Type B pancreatic cell (in vitro differentiated cells): ENCODE data around the gene MMS22L. TPM values are rescaled to one million over a fixed set of nuclear protein-coding genes. Genes with fewer than 3 reads are reported as not detected.
A peak's percentile ranks its signal among the peaks of the same experiment; 100 is the strongest.

Source experiments
- DNase-seq: peaks from one replicate; pipeline ENCODE4 v3.0.0; 2021; ENCODE audit warnings: mixed read lengths; ENCODE audit not compliant: unreplicated experiment; ENCODE audit errors: extremely low spot score
- H3K27ac Mint-ChIP-seq: 2 replicates; pipeline ENCODE4 v1.8.0; 2021; ENCODE audit warnings: mild to moderate bottlenecking, mixed read lengths
- H3K27me3 Mint-ChIP-seq: 2 replicates; pipeline ENCODE4 v1.8.0; 2021; ENCODE audit warnings: mixed read lengths
- H3K36me3 Mint-ChIP-seq: 2 replicates; pipeline ENCODE4 v1.8.0; 2021; ENCODE audit warnings: mixed read lengths
- H3K4me1 Mint-ChIP-seq: one replicate; pipeline ENCODE4 v1.8.0; 2021; ENCODE audit warnings: mixed read lengths; ENCODE audit not compliant: unreplicated experiment
- H3K4me3 Mint-ChIP-seq: 2 replicates; pipeline ENCODE4 v1.8.0; 2021; ENCODE audit warnings: mild to moderate bottlenecking, mixed read lengths
- H3K9me3 Mint-ChIP-seq: 2 replicates; pipeline ENCODE4 v1.8.0; 2021; ENCODE audit warnings: mixed read lengths
- CTCF ChIP-seq: fragments of 200-600 bp; sonication (generic); conservative IDR thresholded peaks from 2 replicates; pipeline ENCODE4 v1.5.0; 2021; ENCODE audit warnings: antibody characterized with exemption, mild to moderate bottlenecking
- total RNA-seq: library from RNA; stranded (reverse); gene quantifications from 2 replicates; pipeline ENCODE4 v1.2.1, GENCODE V29; 2021; ENCODE audit warnings: low replicate concordance

MMS22L gene
- total RNA-seq, 1 donor from 2014 or later: 40.3 TPM

- no peak for DNase-seq
- peaks cover 20% of the 10 kb centered on the region for H3K36me3 Mint-ChIP-seq
- no peak for TF ChIP-seq CTCF
- peak overlapping the region; percentile 92 for H3K27ac Mint-ChIP-seq
- H3K9me3 Mint-ChIP-seq: no peaks in the 10 kb centered on the region
- H3K27me3 Mint-ChIP-seq: no peaks in the 10 kb centered on the region
- peaks cover 14% of the 10 kb centered on the region for H3K4me1 Mint-ChIP-seq
- H3K4me3 Mint-ChIP-seq: peak overlapping the region; percentile 98
Measured at GRCh38 chr6:97280766-97281165, 2.2 kb downstream of the MMS22L start.

- peaks cover 31% of the 10 kb centered on the region for H3K36me3 Mint-ChIP-seq
- no peak for DNase-seq
- no peak overlapping the region for H3K4me3 Mint-ChIP-seq
- no peaks in the 10 kb centered on the region for H3K27me3 Mint-ChIP-seq
- peaks cover 6% of the 10 kb centered on the region for H3K4me1 Mint-ChIP-seq
- no peaks in the 10 kb centered on the region for H3K9me3 Mint-ChIP-seq
- H3K27ac Mint-ChIP-seq: peak overlapping the region; percentile 5
- no peak for TF ChIP-seq CTCF
Measured at GRCh38 chr6:97275804-97276203, 7.2 kb downstream of the MMS22L start.

- no peak overlapping the region for H3K27ac Mint-ChIP-seq
- H3K27me3 Mint-ChIP-seq: no peaks in the 10 kb centered on the region
- no peaks in the 10 kb centered on the region for H3K4me1 Mint-ChIP-seq
- no peak for DNase-seq
- TF ChIP-seq CTCF: no peak
- H3K36me3 Mint-ChIP-seq: peaks cover 37% of the 10 kb centered on the region
- H3K4me3 Mint-ChIP-seq: no peak overlapping the region
- no peaks in the 10 kb centered on the region for H3K9me3 Mint-ChIP-seq
Measured at GRCh38 chr6:97269821-97270220, 13.2 kb downstream of the MMS22L start.

GRCh38 chr6:97262676-97263075 lies 20.3 kb downstream of the MMS22L start:
- Mint-ChIP-seq H3K4me1 (no peaks in the 10 kb centered on the region), H3K27ac (no peak overlapping the region), H3K27me3 (no peaks in the 10 kb centered on the region), H3K9me3 (no peaks in the 10 kb centered on the region), H3K36me3 (peaks cover 44% of the 10 kb centered on the region), H3K4me3 (no peak overlapping the region)
- DNase-seq: no peak
- no peak for TF ChIP-seq CTCF

GRCh38 chr6:97246842-97247241 lies 36.2 kb downstream of the MMS22L start:
- DNase-seq: no peak
- Mint-ChIP-seq H3K9me3 (peaks cover 5% of the 10 kb centered on the region), H3K27ac (no peak overlapping the region), H3K4me3 (no peak overlapping the region), H3K4me1 (no peaks in the 10 kb centered on the region), H3K27me3 (no peaks in the 10 kb centered on the region), H3K36me3 (peaks cover 34% of the 10 kb centered on the region)
- no peak for TF ChIP-seq CTCF

- Mint-ChIP-seq H3K9me3 (peaks cover 5% of the 10 kb centered on the region), H3K4me3 (no peak overlapping the region), H3K36me3 (peaks cover 56% of the 10 kb centered on the region), H3K4me1 (no peaks in the 10 kb centered on the region), H3K27me3 (no peaks in the 10 kb centered on the region), H3K27ac (no peak overlapping the region)
- no peak for DNase-seq
- TF ChIP-seq CTCF: no peak
Measured at GRCh38 chr6:97240222-97240621, 42.8 kb downstream of the MMS22L start.
